GM18505 (cell line): Measurements from ENCODE around the gene OLIG2.

Experiments
- ATAC-seq: cut with Tn5 transposase; IDR thresholded peaks from one replicate; pipeline ENCODE4 v1.9.1; 2021; ENCODE audit not compliant: unreplicated experiment
- POLR2A ChIP-seq: IDR thresholded peaks from 4 replicates; pipeline ENCODE4 v1.6.1; 2011; ENCODE audit warnings: borderline replicate concordance; ENCODE audit not compliant: insufficient read depth, insufficient read length; ENCODE audit errors: extremely low read depth

The OLIG2 gene

GRCh38 chr21:33055991-33056390 is 30.3 kb downstream of the OLIG2 start:
- no peak for TF ChIP-seq POLR2A
- no peak for ATAC-seq

- no peak for ATAC-seq
- no peak for TF ChIP-seq POLR2A
These were observed 31.7 kb downstream of the OLIG2 start for GRCh38 chr21:33057385-33057940.

DNA sequence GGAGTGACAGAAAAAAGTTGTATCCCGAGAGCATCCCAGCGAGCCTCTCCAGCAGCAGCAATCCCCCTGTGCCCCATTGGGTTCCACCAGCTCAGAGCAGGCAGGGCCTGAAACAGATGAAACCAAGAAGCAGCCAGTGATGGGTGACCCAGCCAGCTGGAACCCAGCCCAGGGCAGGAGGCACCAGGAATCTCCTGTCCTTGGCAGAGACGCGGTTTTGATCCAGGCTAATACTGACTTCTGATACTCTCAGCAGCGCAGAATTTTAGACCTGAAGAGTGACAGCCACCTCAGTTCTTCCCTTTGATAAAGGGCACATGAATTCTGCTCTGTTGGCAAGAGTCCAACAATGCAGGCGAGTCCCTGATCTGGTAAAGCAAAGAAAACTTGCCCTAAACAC is 32.8 kb downstream of the OLIG2 start:
- no peak for TF ChIP-seq POLR2A
- no peak for ATAC-seq

DNA sequence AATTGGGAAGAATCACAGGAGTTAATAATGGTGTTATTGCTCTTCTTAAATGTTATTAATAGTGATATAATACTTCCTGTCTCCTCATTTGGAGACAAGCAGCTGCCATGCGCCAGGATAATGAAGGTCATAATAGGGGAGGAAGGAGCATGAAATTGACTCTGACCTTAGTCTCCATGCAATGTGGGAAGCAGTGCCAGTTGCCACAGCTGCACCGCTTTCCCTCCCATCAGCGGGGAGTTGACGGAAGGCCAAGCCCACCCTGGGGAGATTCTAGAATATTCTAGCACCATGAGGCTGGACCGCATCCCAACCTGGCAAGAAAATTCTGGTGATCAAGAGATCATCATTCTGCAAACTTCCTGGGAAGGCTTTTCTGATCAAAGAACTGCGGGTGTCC is 33.2 kb downstream of the OLIG2 start:
- no peak for TF ChIP-seq POLR2A
- no peak for ATAC-seq

GRCh38 chr21:33059380-33059841 is 33.7 kb downstream of the OLIG2 start:
- no peak for ATAC-seq
- TF ChIP-seq POLR2A, result no peak

GRCh38 chr21:33061233-33061632 is 35.5 kb downstream of the OLIG2 start:
- no peak for ATAC-seq
- TF ChIP-seq POLR2A, result no peak

DNA sequence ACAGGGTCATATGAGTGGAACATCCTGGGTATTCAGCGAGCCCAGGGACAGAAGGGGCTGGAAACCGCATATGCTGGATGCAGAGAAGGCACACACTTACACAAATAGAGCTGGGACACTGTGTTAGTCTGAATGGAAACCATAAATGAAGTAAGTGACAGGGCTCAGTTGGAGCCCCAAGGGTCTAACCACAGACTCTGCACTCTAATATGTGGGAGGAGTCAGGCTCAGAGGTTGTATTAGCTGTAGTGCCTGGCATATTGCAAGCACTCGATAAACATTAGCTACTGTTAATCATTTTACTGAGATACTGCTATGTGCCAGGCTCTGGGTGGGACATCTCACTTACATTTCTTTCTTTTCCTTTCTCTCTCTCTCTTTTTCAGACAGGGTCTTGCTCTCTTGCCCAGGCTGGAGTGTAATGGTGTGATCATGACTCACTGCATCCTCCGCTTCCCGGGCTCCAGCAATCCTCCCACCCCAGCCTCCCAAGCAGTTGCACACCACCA is 37.7 kb downstream of the OLIG2 start:
- TF ChIP-seq POLR2A, result no peak
- no peak for ATAC-seq

DNA sequence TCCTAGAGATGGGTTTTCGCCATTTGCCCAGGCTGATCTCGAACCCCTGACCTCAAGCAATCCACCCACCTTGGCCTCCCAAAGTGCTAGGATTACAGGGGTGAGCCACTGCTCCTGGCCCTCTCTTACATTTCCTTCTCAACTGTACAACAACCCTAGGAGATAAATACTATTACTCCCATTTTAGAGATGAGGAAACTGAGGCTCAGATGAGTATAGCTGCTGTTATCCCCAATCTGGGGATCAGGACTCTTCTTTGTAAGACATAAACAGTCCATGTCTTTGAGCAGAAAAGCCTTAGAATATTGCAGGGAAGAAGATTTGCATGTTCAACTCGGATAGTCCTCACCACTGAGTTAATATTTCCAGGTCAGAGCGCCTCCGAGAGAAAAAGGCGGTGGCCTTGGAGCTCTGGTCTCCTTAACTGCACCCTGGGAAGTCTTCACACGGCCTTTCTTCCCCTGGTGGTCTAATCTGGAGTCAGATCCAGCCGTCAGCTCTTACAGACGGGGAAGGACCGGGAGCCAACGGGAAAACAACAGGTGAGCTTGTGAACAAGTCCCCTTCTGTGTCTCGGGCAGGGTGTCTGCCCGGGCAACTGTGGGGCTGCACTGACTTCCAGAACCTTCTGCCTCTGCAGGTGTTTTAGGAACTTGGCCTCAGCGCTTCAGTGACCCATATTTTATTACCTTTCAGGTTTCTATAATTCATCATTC is 38.3 kb downstream of the OLIG2 start:
- ATAC-seq, result no peak
- no peak for TF ChIP-seq POLR2A

DNA sequence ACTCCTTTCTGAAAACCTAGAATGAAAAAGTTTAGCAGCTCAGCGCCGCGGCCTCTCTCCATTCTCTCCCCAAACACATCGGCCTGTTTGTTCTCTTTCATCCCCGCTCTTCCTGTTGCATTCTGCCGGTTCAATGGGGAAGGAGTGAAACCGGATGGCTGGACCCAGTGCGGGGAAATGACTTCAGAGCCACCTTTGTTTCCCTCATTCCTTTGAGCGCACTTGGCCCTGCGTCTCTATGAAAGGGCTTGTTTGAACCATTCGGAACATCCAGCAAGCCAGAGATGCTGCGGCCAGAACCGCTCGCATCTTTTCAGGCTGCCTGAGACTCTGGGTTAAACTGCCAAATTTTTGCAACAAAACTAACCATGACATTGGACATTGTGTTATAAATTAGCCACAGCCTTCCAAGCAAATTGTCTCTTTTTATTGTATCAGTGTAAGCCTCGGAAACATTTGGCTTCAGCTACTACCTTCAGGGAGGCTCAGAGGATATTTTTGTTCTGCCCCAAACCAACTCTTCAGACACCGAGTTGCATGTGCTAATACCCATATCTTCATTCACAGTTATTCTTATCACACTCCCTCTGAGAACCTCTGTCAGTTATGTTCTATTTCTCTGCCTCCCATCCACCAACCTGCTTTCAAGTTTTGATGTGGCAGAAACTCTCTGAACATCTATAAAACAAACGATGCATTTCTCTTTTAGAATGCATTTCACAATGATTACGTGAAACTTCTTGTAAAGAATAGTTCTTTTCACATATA is 39.1 kb downstream of the OLIG2 start:
- ATAC-seq, result no peak
- no peak for TF ChIP-seq POLR2A

- no peak for ATAC-seq
These were observed 41.3 kb downstream of the OLIG2 start for GRCh38 chr21:33067043-33067442.

DNA sequence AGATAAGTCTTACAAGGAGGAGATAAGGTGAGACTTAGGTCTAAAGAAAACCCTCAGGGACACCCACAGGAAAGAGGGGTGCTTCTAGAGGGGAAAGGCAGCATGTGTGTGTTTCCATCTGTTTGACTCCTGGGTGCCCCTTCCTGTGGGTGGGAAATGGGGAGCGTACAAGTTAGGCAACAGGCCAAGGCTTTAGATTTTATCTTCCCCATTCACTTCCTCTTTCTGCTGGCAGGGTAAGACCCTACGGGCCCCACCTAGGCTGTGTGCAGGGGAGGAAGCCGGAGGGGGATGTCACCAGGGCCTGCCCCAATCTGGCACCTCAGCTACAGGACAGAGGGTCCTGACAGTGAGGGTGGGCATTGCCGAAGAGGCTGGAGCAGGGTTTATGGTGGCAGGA is 41.7 kb downstream of the OLIG2 start:
- ATAC-seq, result no peak

More at GRCh38 chr21:33067043-33067442, 41.3 kb downstream of the OLIG2 start:
- TF ChIP-seq POLR2A, result no peak

GRCh38 chr21:33069243-33069642 is 43.5 kb downstream of the OLIG2 start:
- no peak for TF ChIP-seq POLR2A
- ATAC-seq, result no peak

More for the DNA sequence above, 41.7 kb downstream of the OLIG2 start:
- no peak for TF ChIP-seq POLR2A

DNA sequence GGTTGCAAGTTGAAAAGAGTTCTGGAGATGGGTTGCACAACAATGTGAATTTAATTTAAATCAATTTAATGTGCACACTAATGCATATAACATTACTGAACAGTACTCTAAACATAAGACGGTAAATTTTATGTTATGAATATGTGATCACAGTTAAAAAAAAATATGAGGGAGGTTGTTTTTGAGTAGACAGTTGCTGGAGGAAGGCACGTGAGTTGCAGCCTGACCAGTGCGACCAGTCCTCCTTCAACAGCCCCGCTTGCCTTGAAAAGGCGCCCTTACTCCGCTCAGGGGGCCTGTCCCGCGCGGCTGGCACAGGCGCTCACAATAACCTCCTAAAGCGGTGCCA is 43.9 kb downstream of the OLIG2 start:
- no peak for ATAC-seq
- no peak for TF ChIP-seq POLR2A
